ENCODE measurements around the gene CAMTA1. TPM values are rescaled to one million over a fixed set of nuclear protein-coding genes. Genes with fewer than 3 reads are reported as not detected.

Gene CAMTA1
- total RNA-seq, 2 donors from 2014 or later = 105 to 113 TPM

DNA sequence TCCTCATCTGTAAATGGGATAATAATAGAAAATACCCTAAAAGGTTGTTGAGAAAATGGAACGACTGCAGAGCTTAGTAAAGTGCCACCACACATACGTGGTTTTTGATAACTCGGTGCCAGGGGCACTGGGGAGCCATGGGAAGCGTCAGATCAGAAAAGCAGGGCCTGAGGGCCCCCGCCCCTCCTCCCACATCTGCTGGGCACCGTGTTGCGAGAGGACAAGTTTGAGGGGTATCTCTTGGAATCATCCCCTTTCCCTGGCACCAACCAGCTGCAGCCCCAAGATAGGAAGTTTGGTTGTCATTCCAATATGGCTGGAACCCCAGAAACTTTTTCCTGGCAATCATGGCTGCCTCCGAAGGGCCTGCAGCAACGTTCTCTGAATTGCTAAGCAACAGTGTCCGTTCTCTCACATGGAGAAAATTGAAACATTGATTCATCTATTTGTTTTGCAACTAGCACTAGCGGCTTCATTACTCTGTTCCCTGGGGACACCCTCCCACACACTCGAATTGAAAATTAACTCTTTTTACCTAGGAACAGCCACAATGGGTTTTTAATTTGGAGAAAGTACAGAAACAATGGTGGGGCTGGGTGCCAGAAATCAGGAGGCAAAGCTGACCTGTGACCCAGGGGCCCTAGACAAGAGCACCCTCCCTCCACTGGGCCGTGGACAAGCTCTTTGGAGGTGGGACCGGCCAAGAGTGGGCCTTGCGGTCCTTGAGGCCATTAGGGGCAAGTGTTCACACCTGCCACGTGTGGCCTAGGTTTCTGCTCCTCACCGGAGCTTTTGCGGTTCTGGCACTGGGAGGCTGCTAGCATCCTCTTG lies 795.9 kb downstream of the CAMTA1 start:
- H3K9me3 ChIP-seq = no peaks in the 10 kb centered on the region
- DNase-seq (ENCODE audit: low spot score) = no peak
- no peak overlapping the region for H3K4me3 ChIP-seq
- no peak for ATAC-seq (ENCODE audit: insufficient number of reproducible peaks, low FRiP score, low read depth)
- TF ChIP-seq, protein P1, sequence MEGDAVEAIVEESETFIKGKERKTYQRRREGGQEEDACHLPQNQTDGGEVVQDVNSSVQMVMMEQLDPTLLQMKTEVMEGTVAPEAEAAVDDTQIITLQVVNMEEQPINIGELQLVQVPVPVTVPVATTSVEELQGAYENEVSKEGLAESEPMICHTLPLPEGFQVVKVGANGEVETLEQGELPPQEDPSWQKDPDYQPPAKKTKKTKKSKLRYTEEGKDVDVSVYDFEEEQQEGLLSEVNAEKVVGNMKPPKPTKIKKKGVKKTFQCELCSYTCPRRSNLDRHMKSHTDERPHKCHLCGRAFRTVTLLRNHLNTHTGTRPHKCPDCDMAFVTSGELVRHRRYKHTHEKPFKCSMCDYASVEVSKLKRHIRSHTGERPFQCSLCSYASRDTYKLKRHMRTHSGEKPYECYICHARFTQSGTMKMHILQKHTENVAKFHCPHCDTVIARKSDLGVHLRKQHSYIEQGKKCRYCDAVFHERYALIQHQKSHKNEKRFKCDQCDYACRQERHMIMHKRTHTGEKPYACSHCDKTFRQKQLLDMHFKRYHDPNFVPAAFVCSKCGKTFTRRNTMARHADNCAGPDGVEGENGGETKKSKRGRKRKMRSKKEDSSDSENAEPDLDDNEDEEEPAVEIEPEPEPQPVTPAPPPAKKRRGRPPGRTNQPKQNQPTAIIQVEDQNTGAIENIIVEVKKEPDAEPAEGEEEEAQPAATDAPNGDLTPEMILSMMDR (IDR thresholded peaks at IDR 0.05) = no peak
- no peaks in the 10 kb centered on the region for H3K36me3 ChIP-seq
- no peak overlapping the region for H3K27ac ChIP-seq
- H3K4me1 ChIP-seq (ENCODE audit: control insufficient read depth in 1 of 2, low read depth in 2 of 2) = peaks cover 0 to 5% of the 10 kb centered on the region in 2 donors
- no peaks in the 10 kb centered on the region for H3K27me3 ChIP-seq (replicated peaks; ENCODE audit: insufficient read depth)

DNA sequence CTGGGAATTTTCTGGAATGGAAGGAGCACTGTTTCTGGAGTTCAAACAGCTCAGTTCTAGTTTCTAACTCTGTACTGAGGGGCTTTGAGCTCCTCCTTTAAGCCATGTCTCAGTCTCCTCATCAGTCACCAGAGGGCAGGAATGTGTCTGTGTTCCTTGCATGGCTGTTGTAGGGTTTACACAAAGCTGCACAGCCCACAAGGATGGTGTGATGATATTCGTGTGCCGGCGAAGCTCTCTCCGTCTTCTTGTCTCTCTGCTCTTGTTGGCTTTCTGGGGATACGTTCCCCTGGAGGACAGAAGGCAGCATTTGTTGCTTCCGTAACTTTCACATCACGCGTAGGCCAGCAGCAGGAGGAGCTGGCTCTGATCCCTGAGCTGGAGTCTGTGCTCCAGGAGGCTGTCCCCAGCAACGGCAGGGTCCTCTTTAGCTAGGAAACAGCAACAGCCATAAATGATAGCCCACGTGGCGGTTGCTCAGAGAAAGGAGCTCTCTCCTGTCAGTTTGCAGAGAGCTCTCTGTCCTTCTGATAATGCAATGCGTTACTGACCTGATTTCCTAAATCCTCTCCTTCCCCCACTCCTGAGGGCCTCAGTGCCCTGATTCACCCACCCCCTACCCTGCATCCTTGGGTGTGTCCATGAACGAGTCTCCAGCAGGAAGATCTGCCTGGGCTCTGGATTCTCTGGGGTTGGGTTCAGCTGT lies 796.7 kb downstream of the CAMTA1 start:
- H3K27me3 ChIP-seq (replicated peaks; ENCODE audit: insufficient read depth) = no peaks in the 10 kb centered on the region
- no peak overlapping the region for H3K4me3 ChIP-seq
- peaks cover 0 to 8% of the 10 kb centered on the region in 2 donors for H3K4me1 ChIP-seq (ENCODE audit: control insufficient read depth in 1 of 2, low read depth in 2 of 2)
- H3K36me3 ChIP-seq = no peaks in the 10 kb centered on the region
- no peaks in the 10 kb centered on the region for H3K9me3 ChIP-seq
- ATAC-seq (ENCODE audit: insufficient number of reproducible peaks, low FRiP score, low read depth) (no peak), DNase-seq (ENCODE audit: low spot score) (no peak)
- no peak overlapping the region for H3K27ac ChIP-seq
- TF ChIP-seq, protein P1 (IDR thresholded peaks at IDR 0.05) = no peak

DNA sequence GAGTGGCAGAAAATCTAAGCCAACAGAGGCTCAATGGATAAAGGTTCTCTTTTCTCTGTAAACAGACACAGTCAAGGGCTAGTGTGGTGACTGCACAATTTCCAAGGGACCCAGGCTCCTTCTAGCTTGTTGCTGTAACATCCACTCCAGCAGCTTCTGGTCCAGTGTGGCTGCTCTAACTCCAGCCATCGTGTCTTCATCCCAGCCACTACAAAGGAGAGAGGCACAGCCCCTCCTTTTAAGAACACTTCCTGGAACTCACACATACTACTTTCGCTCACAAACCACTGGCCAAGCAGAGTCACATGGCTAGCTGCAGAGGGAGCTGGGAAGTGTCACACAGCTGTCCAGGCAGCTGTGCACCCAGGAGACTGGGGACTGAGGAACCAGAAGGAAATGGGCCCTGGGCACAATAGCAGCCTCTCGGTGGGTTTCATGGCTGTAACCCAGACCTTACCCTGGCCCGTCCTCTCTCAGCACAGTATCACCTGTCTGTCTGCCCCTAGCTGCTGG lies 797.3 kb downstream of the CAMTA1 start:
- Histone ChIP-seq H3K9me3 (no peaks in the 10 kb centered on the region), H3K27ac (no peak overlapping the region), H3K27me3 (replicated peaks; ENCODE audit: insufficient read depth) (no peaks in the 10 kb centered on the region), H3K36me3 (no peaks in the 10 kb centered on the region), H3K4me1 (ENCODE audit: control insufficient read depth in 1 of 2, low read depth in 2 of 2) (peaks cover 0 to 8% of the 10 kb centered on the region in 2 donors), H3K4me3 (no peak overlapping the region)
- TF ChIP-seq, protein P1 (IDR thresholded peaks at IDR 0.05) = no peak
- no peak for ATAC-seq (ENCODE audit: insufficient number of reproducible peaks, low FRiP score, low read depth)
- DNase-seq (ENCODE audit: low spot score) = no peak

DNA sequence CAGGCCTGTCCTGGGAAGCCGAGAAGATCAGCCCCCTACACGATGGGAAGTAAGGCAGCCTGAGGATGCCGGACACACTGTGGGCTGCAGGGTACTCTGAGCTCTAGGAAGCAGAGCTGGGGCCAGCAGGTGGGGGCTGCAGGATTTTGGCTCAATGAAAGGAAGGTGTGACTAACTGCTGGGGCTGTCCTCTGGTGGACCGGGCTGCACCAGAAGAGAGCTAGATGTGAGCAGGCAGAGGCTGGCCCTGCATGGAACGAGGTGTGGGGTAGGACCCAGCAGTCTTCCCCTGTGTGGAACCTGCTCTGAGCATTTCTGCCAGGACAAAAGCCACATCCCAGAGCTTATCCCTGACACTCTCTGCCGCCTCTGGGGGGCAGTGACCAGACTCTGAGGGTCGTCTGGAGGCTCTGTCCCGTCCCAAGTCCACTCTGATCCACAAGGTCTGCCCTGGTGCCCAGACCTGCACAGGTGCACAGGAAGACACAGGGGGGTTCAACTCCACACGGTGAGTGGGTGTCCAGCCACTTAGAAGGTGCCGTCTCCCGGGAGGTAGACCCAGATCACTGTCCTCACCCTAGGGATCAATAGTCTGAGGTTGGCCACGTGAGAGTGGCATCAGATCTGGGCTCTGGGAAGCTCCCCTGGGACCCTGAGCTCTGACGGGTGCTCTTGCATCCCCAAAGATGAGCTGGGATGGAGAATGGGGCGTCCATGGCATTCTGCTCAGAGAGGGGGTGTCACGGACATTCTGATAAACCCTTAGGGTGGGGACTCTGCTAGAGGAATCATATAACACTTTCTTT lies 798.2 kb downstream of the CAMTA1 start:
- H3K36me3 ChIP-seq = no peaks in the 10 kb centered on the region
- no peak overlapping the region for H3K27ac ChIP-seq
- TF ChIP-seq, protein P1 (IDR thresholded peaks at IDR 0.05) = no peak
- H3K9me3 ChIP-seq = no peaks in the 10 kb centered on the region
- ATAC-seq (ENCODE audit: insufficient number of reproducible peaks, low FRiP score, low read depth) (no peak), DNase-seq (ENCODE audit: low spot score) (no peak)
- no peak overlapping the region for H3K4me3 ChIP-seq
- H3K27me3 ChIP-seq (replicated peaks; ENCODE audit: insufficient read depth) = no peaks in the 10 kb centered on the region
- peaks cover 0 to 8% of the 10 kb centered on the region in 2 donors for H3K4me1 ChIP-seq (ENCODE audit: control insufficient read depth in 1 of 2, low read depth in 2 of 2)
